GM23248 (cell line): ENCODE results near the gene TARBP1.

Experiments
- EZH2 ChIP-seq: fragments of 200-600 bp; sonication (generic); IDR thresholded peaks from 2 replicates; pipeline ENCODE4 v1.6.1; 2018; ENCODE audit warnings: antibody characterized with exemption, mild to moderate bottlenecking; ENCODE audit not compliant: insufficient read depth, poor library complexity, severe bottlenecking
- EZH2phosphoT487 ChIP-seq: fragments of 200-600 bp; sonication (generic); IDR thresholded peaks from 2 replicates; pipeline ENCODE4 v1.6.1; 2018; ENCODE audit warnings: antibody characterized with exemption, moderate library complexity, mild to moderate bottlenecking, low read depth; ENCODE audit not compliant: insufficient read depth

DNA sequence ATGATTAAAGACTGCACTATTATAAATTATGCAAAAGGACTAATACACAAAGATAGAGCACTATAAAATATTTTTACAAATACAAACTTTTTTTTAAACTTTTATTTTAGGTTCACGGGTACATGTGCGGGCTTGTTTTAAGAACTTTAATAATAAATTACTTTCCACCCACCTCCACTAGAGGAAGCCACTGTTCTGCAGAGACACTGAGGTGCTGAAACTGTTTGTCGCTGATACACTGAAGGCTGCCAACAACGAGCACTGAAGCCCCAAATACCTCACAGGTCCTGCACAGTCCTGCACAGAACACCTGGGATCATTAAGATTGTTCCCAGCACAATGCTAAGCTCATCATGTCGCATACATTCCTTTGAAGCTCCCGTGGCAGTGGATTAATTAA is 85.8 kb downstream of the TARBP1 start:
- TF ChIP-seq EZH2phosphoT487 (no peak), EZH2 (no peak)
